Right atrium auricular region (tissue), 2 donors: Measurements from ENCODE around the gene ACADVL. TPM values are rescaled to one million over a fixed set of nuclear protein-coding genes. Genes with fewer than 3 reads are reported as not detected.

Experiments
- DNase-seq: peaks from one replicate; pipeline ENCODE4 v3.0.0-alpha.2; 2019; ENCODE audit warnings: low spot score
- H3K27ac ChIP-seq, 2 donors: fragments of 200-600 bp; sonication (generic); 1 replicate in 1 of 2; 2 replicates in 1 of 2; pipeline ENCODE4 v1.5.1; 2016 to 2019
- H3K27me3 ChIP-seq, 2 donors: fragments of 200-600 bp; sonication (generic); one replicate each; pipeline versions ENCODE4 v1.5.1 to v1.6.0; 2017 to 2019
- H3K36me3 ChIP-seq: fragments of 200-600 bp; sonication (generic); one replicate; pipeline ENCODE4 v1.5.1; 2016
- H3K4me1 ChIP-seq, 2 donors: fragments of 200-600 bp; sonication (generic); one replicate each; pipeline versions ENCODE4 v1.5.1 to v1.6.0; 2017 to 2019
- H3K4me3 ChIP-seq, 2 donors: fragments of 200-600 bp; sonication (generic); 1 replicate in 1 of 2; 2 replicates in 1 of 2; pipeline ENCODE4 v1.5.1; 2017 to 2019; ENCODE audit warnings: mild to moderate bottlenecking in 1 of 2, moderate library complexity in 1 of 2
- H3K9me3 ChIP-seq, 2 donors: fragments of 200-600 bp; sonication (generic); one replicate each; pipeline ENCODE4 v1.5.1; 2019
- total RNA-seq, 2 donors: library from RNA; depleted of rRNA; stranded (reverse); fragments of >200 nt; gene quantifications; one replicate each; pipeline ENCODE4 v1.1.0, GENCODE V29; 2016
- TF ChIP-seq, protein P1 (sequence below), 2 donors: fragments of 200-600 bp; sonication (generic); IDR thresholded peaks; one replicate each; pipeline ENCODE4 v1.5.1; 2019; ENCODE audit warnings: antibody characterized with exemption in 2 of 2

The ACADVL gene
- total RNA-seq, 2 donors from 2014 or later: 695 to 758 TPM

DNA sequence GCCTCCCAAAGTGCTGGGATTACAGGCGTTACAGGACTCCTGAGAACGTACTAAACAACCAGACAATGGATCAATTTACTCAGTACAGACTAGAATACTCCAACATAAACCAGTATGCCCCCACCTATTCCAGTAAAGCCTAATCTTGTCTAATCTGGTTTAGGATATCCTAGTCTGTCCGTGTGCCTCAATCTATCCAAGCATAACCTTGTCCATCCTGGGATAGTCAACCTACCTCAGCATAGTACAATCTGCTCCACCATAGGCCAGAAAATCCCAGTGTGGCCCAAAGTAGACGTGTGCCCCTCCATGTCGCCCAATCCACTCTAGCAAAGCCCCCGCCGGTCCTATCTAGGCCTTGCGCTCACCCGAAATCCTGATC is 14.0 kb downstream of the ACADVL start:
- peak overlapping the region; percentile 91 to 95 for H3K27ac ChIP-seq
- no peaks in the 10 kb centered on the region for H3K9me3 ChIP-seq
- DNase-seq: no peak
- TF ChIP-seq, protein P1, sequence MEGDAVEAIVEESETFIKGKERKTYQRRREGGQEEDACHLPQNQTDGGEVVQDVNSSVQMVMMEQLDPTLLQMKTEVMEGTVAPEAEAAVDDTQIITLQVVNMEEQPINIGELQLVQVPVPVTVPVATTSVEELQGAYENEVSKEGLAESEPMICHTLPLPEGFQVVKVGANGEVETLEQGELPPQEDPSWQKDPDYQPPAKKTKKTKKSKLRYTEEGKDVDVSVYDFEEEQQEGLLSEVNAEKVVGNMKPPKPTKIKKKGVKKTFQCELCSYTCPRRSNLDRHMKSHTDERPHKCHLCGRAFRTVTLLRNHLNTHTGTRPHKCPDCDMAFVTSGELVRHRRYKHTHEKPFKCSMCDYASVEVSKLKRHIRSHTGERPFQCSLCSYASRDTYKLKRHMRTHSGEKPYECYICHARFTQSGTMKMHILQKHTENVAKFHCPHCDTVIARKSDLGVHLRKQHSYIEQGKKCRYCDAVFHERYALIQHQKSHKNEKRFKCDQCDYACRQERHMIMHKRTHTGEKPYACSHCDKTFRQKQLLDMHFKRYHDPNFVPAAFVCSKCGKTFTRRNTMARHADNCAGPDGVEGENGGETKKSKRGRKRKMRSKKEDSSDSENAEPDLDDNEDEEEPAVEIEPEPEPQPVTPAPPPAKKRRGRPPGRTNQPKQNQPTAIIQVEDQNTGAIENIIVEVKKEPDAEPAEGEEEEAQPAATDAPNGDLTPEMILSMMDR (IDR thresholded peaks at IDR 0.05): no peak
- no peaks in the 10 kb centered on the region for H3K27me3 ChIP-seq
- H3K4me3 ChIP-seq: peak overlapping the region; percentile 92 to 93
- H3K36me3 ChIP-seq: peaks cover 32% of the 10 kb centered on the region
- H3K4me1 ChIP-seq: peaks cover 0 to 44% of the 10 kb centered on the region in 2 donors

DNA sequence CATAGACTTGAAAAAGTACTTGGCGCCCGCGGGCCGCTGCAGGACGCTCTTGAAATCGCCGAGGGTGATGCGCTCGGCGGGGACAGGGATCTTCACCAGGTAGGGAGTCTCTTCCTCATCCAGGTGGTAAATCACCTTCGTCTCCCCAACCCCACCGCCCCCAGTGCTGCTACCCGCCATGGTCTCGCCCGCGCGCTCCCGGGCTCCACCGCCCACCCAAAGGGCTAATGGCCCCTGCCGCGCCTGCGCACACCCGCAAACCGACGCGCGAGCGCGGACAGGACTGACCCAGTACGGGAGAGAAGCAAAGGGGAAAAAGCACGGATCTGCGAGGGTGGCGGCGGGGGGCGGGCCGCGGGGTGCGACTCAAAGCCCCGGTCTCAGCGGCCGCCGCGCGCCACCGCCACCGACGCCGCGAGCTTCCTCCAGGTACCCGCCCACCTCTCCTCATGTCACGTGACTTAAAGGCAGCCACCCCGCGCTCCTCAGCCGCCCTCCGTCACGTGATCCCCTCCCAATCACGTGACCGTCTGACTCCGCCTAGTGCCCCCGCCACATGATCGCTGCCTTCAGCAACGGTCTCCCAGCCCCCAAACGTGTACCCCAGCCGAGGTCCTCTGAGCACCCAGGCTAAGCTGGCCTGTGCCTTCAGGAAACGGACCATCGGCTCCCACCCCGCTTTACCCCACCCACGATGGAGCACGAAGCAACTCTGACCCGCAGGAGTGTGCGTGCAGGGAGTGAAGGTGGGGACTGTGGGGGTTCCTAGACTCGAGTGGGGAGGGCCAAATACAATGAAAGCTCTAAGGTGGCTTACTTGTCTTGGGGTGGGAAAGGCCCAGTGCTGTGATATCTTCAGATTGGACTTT is 14.6 kb downstream of the ACADVL start, which contains the start of gene DVL2:
DVL2 (minus strand) TSS at position 435 of the 869 bp plus-strand sequence; CDS start at position 180, 255 bp downstream.
- no peaks in the 10 kb centered on the region for H3K27me3 ChIP-seq

DNA sequence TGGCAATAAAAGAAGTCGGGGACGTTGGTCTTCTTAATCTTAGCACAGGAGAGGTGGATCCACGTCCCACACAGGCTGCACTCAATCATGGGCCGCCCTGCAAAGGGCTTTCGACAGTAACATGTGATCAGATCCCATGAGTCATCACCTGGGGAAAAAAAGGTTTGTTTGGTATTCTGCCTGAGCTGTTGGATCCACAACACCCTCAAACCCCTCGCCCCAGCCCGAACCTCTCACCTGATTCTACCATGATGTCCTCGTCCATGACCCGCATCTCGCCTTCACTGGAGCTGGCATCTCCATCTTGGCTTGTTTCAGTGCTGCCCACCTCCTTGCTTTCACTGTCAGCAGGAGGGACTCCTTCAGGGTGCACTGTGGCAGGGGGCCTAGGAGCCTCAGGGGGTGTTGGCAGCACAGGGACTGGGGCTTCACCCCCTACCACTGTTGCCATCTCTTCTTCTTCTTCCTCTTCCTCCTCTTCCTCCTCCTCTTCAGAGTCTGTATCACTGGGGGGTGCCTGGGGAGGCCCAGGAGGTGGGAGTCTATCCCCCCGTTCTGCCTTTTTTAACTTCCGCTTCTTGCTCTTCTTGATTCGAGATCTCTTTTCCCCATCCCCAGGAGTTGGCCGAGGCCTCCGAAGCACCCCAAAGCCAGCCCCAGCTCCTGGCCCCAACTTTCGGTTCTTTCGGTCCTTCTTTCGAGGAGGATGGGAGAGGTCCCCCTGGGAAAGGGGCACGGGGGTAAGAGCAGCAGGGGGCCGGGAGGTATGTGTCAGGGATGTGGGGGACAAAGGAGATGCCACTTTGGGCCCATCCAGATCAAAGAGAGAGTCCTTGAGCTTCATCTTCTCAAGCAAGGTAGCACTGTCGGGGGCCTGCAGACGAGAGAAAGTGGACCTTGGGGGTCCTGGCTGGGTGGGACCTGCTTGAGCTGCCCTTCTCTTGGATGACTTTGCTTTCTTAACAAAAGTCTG is 16.2 kb downstream of the ACADVL start:
- Histone ChIP-seq H3K4me3 (no peak overlapping the region), H3K27me3 (no peaks in the 10 kb centered on the region), H3K4me1 (peaks cover 0 to 57% of the 10 kb centered on the region in 2 donors), H3K27ac (no peak overlapping the region), H3K36me3 (peaks cover 25% of the 10 kb centered on the region), H3K9me3 (no peaks in the 10 kb centered on the region)
- TF ChIP-seq, protein P1 (IDR thresholded peaks at IDR 0.05): no peak
- DNase-seq: no peak

More for the DNA sequence above, 14.6 kb downstream of the ACADVL start, which contains the start of gene DVL2:
- H3K27ac ChIP-seq: peak within 1 kb of the TSS; percentile 91 to 95
- peak; percentile 96 for DNase-seq
- no peaks in the 10 kb centered on the region for H3K9me3 ChIP-seq
- TF ChIP-seq, protein P1 (IDR thresholded peaks at IDR 0.05): peak in 1 of 2 donors; percentile 7
- peaks cover 25% of the 10 kb centered on the region for H3K36me3 ChIP-seq
- H3K4me3 ChIP-seq: peak within 1 kb of the TSS; percentile 92 to 93
- H3K4me1 ChIP-seq: peaks cover 0 to 44% of the 10 kb centered on the region in 2 donors

DNA sequence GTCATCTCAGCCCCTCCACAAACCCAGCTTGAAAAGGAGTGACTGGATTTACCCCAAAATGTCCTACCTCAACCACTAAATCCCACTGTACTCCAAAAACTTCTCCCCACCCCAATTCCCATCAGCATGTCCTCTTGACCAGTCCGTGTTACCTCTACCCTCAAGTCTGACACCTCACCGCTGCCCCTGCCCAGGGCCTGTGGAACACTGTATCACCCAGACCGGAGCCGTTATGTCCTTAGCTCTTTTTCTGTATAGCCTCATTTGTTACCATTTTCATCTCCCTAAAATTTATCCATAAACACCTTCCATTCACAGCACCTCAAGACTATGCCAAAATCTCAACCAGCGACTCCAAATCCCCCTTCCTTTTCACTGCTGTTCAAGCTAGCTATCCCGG is 17.1 kb downstream of the ACADVL start:
- Histone ChIP-seq H3K4me3 (no peak overlapping the region), H3K4me1 (peaks cover 0 to 63% of the 10 kb centered on the region in 2 donors)
- TF ChIP-seq, protein P1 (IDR thresholded peaks at IDR 0.05): no peak

DNA sequence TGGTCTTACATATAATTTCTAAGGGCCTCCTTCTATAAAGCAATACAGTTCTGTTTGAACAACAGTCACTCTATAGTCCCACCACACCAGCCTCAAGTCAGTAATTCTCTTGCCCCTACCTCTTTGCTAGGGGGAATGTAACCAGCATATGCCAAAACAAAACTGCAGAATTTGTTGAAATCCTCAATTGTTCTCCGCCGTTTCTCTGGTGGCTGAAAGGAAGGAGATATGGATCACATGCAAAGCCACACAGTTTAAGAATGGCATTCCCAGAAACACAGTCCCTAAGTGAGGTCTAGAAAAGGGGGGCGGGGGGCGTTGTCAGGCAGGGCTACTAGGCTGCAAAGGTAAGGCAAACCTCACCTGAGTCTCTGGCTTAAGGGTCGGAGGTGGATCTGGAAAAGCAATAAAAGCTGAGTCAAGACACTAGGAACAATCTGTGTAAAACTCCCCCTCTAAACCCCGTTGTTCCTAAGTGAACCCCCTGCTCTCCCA is 17.6 kb downstream of the ACADVL start:
- peaks cover 0 to 58% of the 10 kb centered on the region in 2 donors for H3K4me1 ChIP-seq
- H3K27me3 ChIP-seq: no peaks in the 10 kb centered on the region
- peak overlapping the region; percentile 93 to 96 for H3K4me3 ChIP-seq
- peak overlapping the region; percentile 93 for H3K27ac ChIP-seq
- no peak for DNase-seq
- no peaks in the 10 kb centered on the region for H3K9me3 ChIP-seq
- H3K36me3 ChIP-seq: peaks cover 26% of the 10 kb centered on the region
- TF ChIP-seq, protein P1 (IDR thresholded peaks at IDR 0.05): no peak

More for the DNA sequence above, 17.1 kb downstream of the ACADVL start:
- H3K27ac ChIP-seq: peak overlapping the region in 1 of 2 donors; percentile 93
- peaks cover 26% of the 10 kb centered on the region for H3K36me3 ChIP-seq
- H3K27me3 ChIP-seq: no peaks in the 10 kb centered on the region
- no peak for DNase-seq
- no peaks in the 10 kb centered on the region for H3K9me3 ChIP-seq
